Neural cell (in vitro differentiated cells): ENCODE data around the gene KIF5C.

ENCODE experiments used
- EP300 ChIP-seq: fragments of 450-650 bp; conservative IDR thresholded peaks from 2 replicates; pipeline ENCODE4 v1.6.1; 2014; ENCODE audit warnings: antibody characterized with exemption, mild to moderate bottlenecking, moderate library complexity; ENCODE audit not compliant: poor library complexity, severe bottlenecking
- MXI1 ChIP-seq: fragments of 450-650 bp; conservative IDR thresholded peaks from 2 replicates; pipeline ENCODE4 v1.6.1; 2014; ENCODE audit warnings: antibody characterized with exemption, mild to moderate bottlenecking; ENCODE audit not compliant: poor library complexity, severe bottlenecking
- POLR2AphosphoS5 ChIP-seq: IDR thresholded peaks from 2 replicates; pipeline ENCODE4 v1.6.1; 2012
- RAD21 ChIP-seq: fragments of 450-650 bp; conservative IDR thresholded peaks from 2 replicates; pipeline ENCODE4 v1.6.1; 2014; ENCODE audit warnings: antibody characterized with exemption, mild to moderate bottlenecking, moderate library complexity
- REST ChIP-seq: IDR thresholded peaks from 2 replicates; pipeline ENCODE4 v1.6.1; 2012; ENCODE audit warnings: borderline replicate concordance
- SMC3 ChIP-seq: fragments of 450-650 bp; conservative IDR thresholded peaks from 2 replicates; pipeline ENCODE4 v1.6.1; 2014; ENCODE audit warnings: antibody characterized with exemption, mild to moderate bottlenecking, moderate library complexity; ENCODE audit not compliant: poor library complexity
- TF ChIP-seq, protein P1 (sequence below): fragments of 450-650 bp; IDR thresholded peaks from 2 replicates; pipeline ENCODE4 v1.5.1; 2014; ENCODE audit warnings: antibody characterized with exemption, mild to moderate bottlenecking, moderate library complexity; ENCODE audit not compliant: poor library complexity, severe bottlenecking

GRCh38 chr2:148866091-148866490 is 8.9 kb upstream of the KIF5C start:
- TF ChIP-seq RAD21 (no peak), MXI1 (no peak), POLR2AphosphoS5 (no peak), EP300 (no peak), SMC3 (no peak), REST (no peak)
- TF ChIP-seq, protein P1, sequence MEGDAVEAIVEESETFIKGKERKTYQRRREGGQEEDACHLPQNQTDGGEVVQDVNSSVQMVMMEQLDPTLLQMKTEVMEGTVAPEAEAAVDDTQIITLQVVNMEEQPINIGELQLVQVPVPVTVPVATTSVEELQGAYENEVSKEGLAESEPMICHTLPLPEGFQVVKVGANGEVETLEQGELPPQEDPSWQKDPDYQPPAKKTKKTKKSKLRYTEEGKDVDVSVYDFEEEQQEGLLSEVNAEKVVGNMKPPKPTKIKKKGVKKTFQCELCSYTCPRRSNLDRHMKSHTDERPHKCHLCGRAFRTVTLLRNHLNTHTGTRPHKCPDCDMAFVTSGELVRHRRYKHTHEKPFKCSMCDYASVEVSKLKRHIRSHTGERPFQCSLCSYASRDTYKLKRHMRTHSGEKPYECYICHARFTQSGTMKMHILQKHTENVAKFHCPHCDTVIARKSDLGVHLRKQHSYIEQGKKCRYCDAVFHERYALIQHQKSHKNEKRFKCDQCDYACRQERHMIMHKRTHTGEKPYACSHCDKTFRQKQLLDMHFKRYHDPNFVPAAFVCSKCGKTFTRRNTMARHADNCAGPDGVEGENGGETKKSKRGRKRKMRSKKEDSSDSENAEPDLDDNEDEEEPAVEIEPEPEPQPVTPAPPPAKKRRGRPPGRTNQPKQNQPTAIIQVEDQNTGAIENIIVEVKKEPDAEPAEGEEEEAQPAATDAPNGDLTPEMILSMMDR: no peak
